ENCODE data around the gene IL3RA. TPM values are rescaled to one million over a fixed set of nuclear protein-coding genes. Genes with fewer than 3 reads are reported as not detected.

IL3RA gene
- total RNA-seq, 1 experiment from 2014 or later: 0.26 TPM

DNA sequence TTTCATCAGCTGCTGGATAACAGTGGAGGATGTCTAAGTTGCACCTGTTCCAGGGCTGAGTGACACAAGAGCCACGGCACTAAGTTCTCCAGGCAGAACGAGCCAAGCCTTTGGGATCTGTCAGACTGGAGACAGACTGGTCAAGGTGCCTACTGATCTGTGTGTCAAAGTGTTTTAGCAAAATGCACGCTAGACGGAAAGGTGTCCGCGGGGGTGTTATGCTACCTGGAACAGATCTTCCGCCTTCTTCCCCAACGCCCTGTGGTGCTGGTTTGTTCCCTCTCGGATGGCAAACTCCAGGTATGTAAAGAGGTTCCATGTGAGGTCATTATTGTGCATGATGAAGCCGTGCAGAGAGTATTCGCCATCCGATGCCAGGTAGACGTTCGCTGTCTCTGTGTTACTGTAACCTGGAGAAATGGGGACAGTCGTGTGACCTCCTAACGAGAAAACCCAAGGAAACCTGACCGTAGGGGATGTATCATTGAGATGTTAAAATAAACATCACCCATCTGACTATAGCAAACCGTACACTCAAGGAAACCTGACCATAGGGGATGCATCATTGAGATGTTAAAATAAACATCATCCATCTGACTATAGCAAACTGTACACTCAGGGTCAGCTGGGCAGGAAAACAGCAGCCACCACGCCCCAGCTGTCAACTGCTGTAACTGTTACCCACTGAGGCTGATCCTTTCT, 85.0 kb downstream of the IL3RA start:
- Mint-ChIP-seq H3K27ac (no peak overlapping the region), H3K27me3 (ENCODE audit: low read depth) (no peaks in the 10 kb centered on the region), H3K36me3 (peaks cover 69% of the 10 kb centered on the region), H3K4me3 (no peak overlapping the region), H3K4me1 (peaks cover 12% of the 10 kb centered on the region), H3K9me3 (peaks cover 39% of the 10 kb centered on the region)
- TF ChIP-seq CDX4 (CRISPR knock-in tag; IDR thresholded peaks at IDR 0.05; ENCODE audit: borderline replicate concordance): no peak
- 0 out of 2 replicates have a peak, but pooled peaks have one; percentile 26 for TF ChIP-seq FOXJ3 (CRISPR knock-in tag; IDR thresholded peaks at IDR 0.05; ENCODE audit: borderline replicate concordance)
- no peak for TF ChIP-seq GABPB1 (CRISPR knock-in tag; IDR thresholded peaks at IDR 0.05)
- no peak for TF ChIP-seq E2F4 (CRISPR knock-in tag; IDR thresholded peaks at IDR 0.05; ENCODE audit: borderline replicate concordance, low read depth)
- TF ChIP-seq, protein P1, sequence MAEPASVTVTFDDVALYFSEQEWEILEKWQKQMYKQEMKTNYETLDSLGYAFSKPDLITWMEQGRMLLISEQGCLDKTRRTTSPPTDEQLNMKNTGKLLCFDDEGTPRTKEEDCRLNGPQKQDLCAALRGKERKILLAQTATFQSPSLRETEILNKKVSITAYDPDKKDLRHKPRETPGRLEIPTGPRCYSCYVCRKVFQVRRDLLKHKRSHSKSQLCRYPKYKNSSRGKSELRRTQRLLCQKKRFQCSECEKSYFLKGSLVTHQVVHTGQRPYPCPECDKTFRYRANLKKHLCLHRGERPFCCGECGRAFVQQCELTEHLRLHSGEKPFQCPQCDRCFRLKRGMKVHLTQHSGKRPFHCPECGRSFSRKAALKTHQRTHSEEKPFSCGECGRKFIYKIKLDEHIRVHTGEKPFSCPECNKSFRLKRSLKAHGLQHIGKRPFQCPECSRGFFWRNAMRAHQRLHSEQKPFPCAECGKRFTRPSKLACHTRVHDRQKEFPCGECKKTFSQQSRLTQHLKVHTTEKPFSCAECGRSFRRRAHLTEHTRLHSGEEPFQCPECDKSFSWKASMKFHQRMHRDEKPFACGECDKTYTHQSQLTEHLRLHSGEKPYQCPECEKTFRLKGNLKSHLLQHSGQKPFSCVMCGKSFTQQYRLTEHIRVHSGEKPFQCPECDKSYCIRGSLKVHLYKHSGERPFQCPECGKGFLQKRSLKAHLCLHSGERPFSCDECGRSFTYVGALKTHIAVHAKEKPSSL (CRISPR knock-in tag; conservative IDR thresholded peaks at IDR 0.05): no peak
- 0 out of 2 replicates have a peak, but pooled peaks have one; percentile 11 for TF ChIP-seq NFATC4 (CRISPR knock-in tag; IDR thresholded peaks at IDR 0.05)
- POLR2A ChIA-PET: no interaction called here
- no peak for ATAC-seq
- no peak for DNase-seq (ENCODE audit: low spot score)
- CTCF ChIA-PET: no interaction called here

- ChIA-PET POLR2A (no interaction called here), CTCF (no interaction called here)
- DNase-seq (ENCODE audit: low spot score) (no peak), ATAC-seq (no peak)
- Mint-ChIP-seq H3K27me3 (ENCODE audit: low read depth) (no peaks in the 10 kb centered on the region), H3K4me3 (no peak overlapping the region), H3K9me3 (peaks cover 39% of the 10 kb centered on the region), H3K27ac (no peak overlapping the region), H3K36me3 (peaks cover 74% of the 10 kb centered on the region), H3K4me1 (peaks cover 12% of the 10 kb centered on the region)
- TF ChIP-seq, protein P2, sequence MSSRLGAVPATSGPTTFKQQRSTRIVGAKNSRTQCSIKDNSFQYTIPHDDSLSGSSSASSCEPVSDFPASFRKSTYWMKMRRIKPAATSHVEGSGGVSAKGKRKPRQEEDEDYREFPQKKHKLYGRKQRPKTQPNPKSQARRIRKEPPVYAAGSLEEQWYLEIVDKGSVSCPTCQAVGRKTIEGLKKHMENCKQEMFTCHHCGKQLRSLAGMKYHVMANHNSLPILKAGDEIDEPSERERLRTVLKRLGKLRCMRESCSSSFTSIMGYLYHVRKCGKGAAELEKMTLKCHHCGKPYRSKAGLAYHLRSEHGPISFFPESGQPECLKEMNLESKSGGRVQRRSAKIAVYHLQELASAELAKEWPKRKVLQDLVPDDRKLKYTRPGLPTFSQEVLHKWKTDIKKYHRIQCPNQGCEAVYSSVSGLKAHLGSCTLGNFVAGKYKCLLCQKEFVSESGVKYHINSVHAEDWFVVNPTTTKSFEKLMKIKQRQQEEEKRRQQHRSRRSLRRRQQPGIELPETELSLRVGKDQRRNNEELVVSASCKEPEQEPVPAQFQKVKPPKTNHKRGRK (CRISPR knock-in tag; IDR thresholded peaks at IDR 0.05; ENCODE audit: borderline replicate concordance): no peak
Observed at GRCh38 chrX:1422135-1422465, 85.5 kb downstream of the IL3RA start.

DNA sequence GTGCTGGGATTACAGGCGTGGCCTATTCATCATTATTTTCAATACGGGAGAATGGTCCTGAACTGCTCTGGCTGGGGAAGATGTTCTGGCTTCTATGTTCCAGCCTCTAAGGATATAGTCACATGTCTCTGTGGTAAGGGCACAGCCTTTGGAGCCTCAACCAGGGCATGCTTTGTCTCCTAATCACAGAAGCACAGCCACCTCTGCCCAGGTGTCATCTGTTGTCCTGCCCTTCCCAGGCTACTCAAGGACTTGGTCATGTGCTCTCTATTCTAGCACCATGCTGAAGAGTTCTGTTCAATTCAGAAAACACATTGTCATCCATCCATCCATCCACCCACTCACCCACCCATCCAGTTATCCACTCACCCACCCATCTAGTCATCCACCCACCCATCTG, 86.6 kb downstream of the IL3RA start:
- Mint-ChIP-seq H3K27ac (no peak overlapping the region), H3K27me3 (ENCODE audit: low read depth) (no peaks in the 10 kb centered on the region), H3K4me3 (no peak overlapping the region), H3K4me1 (peaks cover 12% of the 10 kb centered on the region), H3K9me3 (peaks cover 39% of the 10 kb centered on the region), H3K36me3 (peaks cover 79% of the 10 kb centered on the region)
- peak; percentile 84 for TF ChIP-seq ERG (CRISPR knock-in tag; IDR thresholded peaks at IDR 0.05)
- TF ChIP-seq IRF1 (CRISPR knock-in tag; IDR thresholded peaks at IDR 0.05): no peak
- no peak for DNase-seq (ENCODE audit: low spot score)
- no peak for ATAC-seq
- ChIA-PET CTCF (no interaction called here), POLR2A (no interaction called here)
